ENCODE results near the gene ITM2C.

ITM2C gene

DNA sequence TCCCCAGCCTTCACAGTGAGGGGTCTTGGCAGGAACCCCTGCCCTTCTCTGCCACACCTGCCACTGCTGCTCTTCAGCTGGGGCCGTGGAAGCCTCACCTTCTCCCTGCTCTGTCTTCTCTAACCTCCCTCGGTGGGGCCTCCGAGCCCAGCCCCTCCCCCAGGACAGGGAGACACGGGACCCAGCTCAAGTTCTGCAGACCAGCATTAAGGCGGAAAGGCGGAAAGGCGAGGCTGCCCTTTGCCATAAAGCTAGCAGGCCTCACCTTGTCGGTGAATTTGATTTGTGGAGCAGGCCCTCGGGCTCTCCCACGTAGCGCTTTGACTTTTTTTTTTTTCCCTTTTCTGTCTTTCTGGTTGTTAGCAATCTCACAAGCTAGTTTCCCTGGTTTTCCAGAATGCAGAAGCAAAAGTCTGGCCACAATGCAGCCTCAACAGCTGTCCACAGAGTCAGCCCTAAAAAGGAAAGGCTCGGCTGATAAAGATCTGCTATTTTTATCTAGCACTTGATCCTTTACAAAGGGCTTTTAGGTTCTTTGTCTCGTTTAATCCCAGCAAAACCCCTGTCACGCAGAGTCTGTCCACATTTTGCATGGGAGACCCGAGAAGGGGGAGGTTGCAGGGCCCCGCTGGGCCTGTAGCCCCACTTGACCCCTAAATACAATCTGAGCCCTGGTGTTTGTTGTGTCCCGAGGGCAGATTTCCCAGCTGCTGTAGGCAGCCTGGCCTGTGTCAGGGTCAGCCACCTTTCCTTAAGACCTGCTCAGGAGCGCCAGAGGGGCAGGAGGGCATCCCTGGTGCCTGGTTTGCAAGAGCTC is 6.0 kb downstream of the ITM2C start:
- H3K9me2 ChIP-seq (replicated peaks; ENCODE audit: low read depth, low read length) = no peaks in the 10 kb centered on the region
- peaks cover 23% of the 10 kb centered on the region; the same call in 1 of the 2 replicates for H3K36me3 ChIP-seq (ENCODE audit: insufficient read depth, low read length)
- TF ChIP-seq, protein P1, sequence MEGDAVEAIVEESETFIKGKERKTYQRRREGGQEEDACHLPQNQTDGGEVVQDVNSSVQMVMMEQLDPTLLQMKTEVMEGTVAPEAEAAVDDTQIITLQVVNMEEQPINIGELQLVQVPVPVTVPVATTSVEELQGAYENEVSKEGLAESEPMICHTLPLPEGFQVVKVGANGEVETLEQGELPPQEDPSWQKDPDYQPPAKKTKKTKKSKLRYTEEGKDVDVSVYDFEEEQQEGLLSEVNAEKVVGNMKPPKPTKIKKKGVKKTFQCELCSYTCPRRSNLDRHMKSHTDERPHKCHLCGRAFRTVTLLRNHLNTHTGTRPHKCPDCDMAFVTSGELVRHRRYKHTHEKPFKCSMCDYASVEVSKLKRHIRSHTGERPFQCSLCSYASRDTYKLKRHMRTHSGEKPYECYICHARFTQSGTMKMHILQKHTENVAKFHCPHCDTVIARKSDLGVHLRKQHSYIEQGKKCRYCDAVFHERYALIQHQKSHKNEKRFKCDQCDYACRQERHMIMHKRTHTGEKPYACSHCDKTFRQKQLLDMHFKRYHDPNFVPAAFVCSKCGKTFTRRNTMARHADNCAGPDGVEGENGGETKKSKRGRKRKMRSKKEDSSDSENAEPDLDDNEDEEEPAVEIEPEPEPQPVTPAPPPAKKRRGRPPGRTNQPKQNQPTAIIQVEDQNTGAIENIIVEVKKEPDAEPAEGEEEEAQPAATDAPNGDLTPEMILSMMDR (conservative IDR thresholded peaks at IDR 0.05; ENCODE audit: low read length) = no peak
- TF ChIP-seq EZH2phosphoT487 (IDR thresholded peaks at IDR 0.05; ENCODE audit: borderline replicate concordance) = no peak
- peak overlapping the region; percentile 20 for H3K9ac ChIP-seq (ENCODE audit: low read depth, low read length, poor library complexity, severe bottlenecking)
- peaks cover 84% of the 10 kb centered on the region for H3K79me2 ChIP-seq (ENCODE audit: insufficient read depth, low read length)
- peak overlapping the region; percentile 95 for H3K4me2 ChIP-seq (ENCODE audit: low read depth, low read length, poor library complexity, severe bottlenecking)
- H2AFZ ChIP-seq (ENCODE audit: low read length) = no peak overlapping the region
- H3K27me3 ChIP-seq (ENCODE audit: insufficient read depth, low read length, poor library complexity, severe bottlenecking) = no peaks in the 10 kb centered on the region
- H4K20me1 ChIP-seq (ENCODE audit: insufficient read depth, low read length, poor library complexity, severe bottlenecking) = peaks cover 49% of the 10 kb centered on the region
- H3K4me1 ChIP-seq (ENCODE audit: insufficient read depth, low read length, poor library complexity, severe bottlenecking) = peaks cover 49% of the 10 kb centered on the region
- 0 out of 2 replicates have a peak, but pooled peaks cover 8% of the 10 kb centered on the region for H3F3A ChIP-seq (ENCODE audit: low read depth)
- peak overlapping the region; percentile 35 for H3K4me3 ChIP-seq (ENCODE audit: low read length, poor library complexity, severe bottlenecking)
- no peaks in the 10 kb centered on the region for H3K9me3 ChIP-seq (ENCODE audit: insufficient read depth, low read depth, low read length)

DNA sequence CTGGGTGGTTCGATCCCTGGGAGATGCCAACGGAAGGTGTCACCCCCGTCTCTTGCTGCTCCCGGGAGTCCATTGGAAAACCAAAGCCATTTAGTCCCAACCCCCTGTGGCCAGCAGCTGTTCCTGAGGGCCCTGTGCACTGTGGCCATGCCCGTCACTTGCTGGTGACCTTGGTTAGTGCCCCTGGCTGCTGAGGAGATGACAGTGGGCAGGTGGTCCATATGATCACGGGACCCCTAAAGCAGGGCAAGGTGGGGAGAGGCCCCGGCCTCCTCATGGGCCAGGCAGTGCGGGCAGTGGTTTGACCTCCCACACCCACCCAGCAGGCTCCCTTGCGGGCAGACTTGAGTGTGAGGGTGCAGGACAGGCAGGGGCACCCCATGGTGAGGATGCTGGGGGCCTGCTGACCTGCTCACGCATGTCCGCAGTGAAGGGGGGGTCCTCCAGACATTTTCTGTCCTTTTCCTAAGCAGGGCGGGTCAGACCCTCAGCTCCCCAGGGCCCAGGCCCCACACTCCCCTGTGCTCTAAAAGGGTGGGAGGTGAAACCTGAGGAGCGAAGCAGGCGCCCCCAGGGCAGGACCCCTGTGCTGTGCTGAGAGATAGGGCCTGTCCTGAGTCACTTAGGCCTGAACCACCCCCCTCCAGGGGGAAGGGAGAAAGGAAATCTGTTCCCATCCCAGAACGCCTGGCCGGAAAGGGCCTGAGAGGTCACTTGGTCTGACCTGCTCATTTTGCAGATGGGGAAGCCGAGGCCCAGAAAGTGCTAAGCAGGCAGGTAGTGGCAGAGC is 6.8 kb downstream of the ITM2C start:
- H3K4me3 ChIP-seq (ENCODE audit: low read length, poor library complexity, severe bottlenecking) = no peak overlapping the region
- H3K9me3 ChIP-seq (ENCODE audit: insufficient read depth, low read depth, low read length) = no peaks in the 10 kb centered on the region
- no peak overlapping the region for H3K4me2 ChIP-seq (ENCODE audit: low read depth, low read length, poor library complexity, severe bottlenecking)
- no peak overlapping the region for H3K9ac ChIP-seq (ENCODE audit: low read depth, low read length, poor library complexity, severe bottlenecking)
- TF ChIP-seq, protein P1 (conservative IDR thresholded peaks at IDR 0.05; ENCODE audit: low read length) = no peak
- TF ChIP-seq EZH2phosphoT487 (IDR thresholded peaks at IDR 0.05; ENCODE audit: borderline replicate concordance) = no peak
- H3K27me3 ChIP-seq (ENCODE audit: insufficient read depth, low read length, poor library complexity, severe bottlenecking) = no peaks in the 10 kb centered on the region
- H3K79me2 ChIP-seq (ENCODE audit: insufficient read depth, low read length) = peaks cover 76% of the 10 kb centered on the region
- H3K9me2 ChIP-seq (replicated peaks; ENCODE audit: low read depth, low read length) = no peaks in the 10 kb centered on the region
- peaks cover 44% of the 10 kb centered on the region for H3K4me1 ChIP-seq (ENCODE audit: insufficient read depth, low read length, poor library complexity, severe bottlenecking)
- H3K36me3 ChIP-seq (ENCODE audit: insufficient read depth, low read length) = peaks cover 29% of the 10 kb centered on the region; the same call in 1 of the 2 replicates
- 0 out of 2 replicates have a peak, but pooled peaks cover 5% of the 10 kb centered on the region for H3F3A ChIP-seq (ENCODE audit: low read depth)
- H4K20me1 ChIP-seq (ENCODE audit: insufficient read depth, low read length, poor library complexity, severe bottlenecking) = peaks cover 49% of the 10 kb centered on the region
- no peak overlapping the region for H2AFZ ChIP-seq (ENCODE audit: low read length)

DNA sequence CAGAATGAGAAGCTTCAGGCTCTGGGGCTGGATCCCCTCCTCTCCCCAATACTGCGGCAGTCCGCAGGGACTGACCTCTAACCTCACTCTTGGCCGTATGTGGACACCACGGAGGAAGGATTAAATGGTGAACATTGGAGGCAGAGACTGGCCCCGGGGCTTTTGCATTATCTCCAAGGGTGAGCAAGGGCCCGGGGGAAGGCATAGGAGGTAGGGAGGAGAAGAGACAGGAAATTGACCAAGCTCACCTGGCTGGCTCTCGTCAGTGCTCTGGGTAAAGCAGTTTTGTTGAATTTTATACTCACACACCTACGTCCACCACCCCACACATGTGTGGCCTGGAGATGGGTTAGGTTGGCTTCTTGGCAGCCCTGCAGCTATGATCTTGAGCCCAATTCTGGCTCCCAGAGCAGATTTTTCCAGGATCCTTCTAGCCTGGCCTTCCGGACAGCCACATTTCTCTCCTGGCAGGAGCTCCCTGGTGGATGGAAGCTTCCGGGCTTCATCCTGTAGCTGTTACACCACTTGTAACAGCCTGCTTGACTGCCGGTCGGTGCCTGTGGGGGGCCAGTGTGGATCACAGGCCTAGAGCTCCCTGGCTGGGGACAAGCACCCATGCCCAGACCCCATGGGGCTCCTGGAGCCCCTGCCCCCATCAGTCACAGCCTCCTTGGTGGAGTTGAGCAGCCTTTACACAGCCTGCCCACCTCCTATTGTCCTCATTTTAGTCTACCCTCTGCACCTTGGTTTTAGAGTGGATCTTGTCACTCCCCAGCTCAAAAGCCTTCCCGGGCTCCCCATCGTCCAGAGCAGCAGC is 7.6 kb downstream of the ITM2C start:
- Histone ChIP-seq H3K79me2 (ENCODE audit: insufficient read depth, low read length) (peaks cover 68% of the 10 kb centered on the region), H3K4me1 (ENCODE audit: insufficient read depth, low read length, poor library complexity, severe bottlenecking) (peaks cover 38% of the 10 kb centered on the region), H2AFZ (ENCODE audit: low read length) (no peak overlapping the region), H3K9me2 (replicated peaks; ENCODE audit: low read depth, low read length) (no peaks in the 10 kb centered on the region), H3K9me3 (ENCODE audit: insufficient read depth, low read depth, low read length) (no peaks in the 10 kb centered on the region), H3K9ac (ENCODE audit: low read depth, low read length, poor library complexity, severe bottlenecking) (no peak overlapping the region), H4K20me1 (ENCODE audit: insufficient read depth, low read length, poor library complexity, severe bottlenecking) (peaks cover 49% of the 10 kb centered on the region), H3F3A (ENCODE audit: low read depth) (no peaks in the 10 kb centered on the region), H3K27me3 (ENCODE audit: insufficient read depth, low read length, poor library complexity, severe bottlenecking) (no peaks in the 10 kb centered on the region), H3K4me3 (ENCODE audit: low read length, poor library complexity, severe bottlenecking) (no peak overlapping the region), H3K36me3 (ENCODE audit: insufficient read depth, low read length) (peaks cover 37% of the 10 kb centered on the region; the same call in 1 of the 2 replicates), H3K4me2 (ENCODE audit: low read depth, low read length, poor library complexity, severe bottlenecking) (no peak overlapping the region)
- TF ChIP-seq, protein P1 (conservative IDR thresholded peaks at IDR 0.05; ENCODE audit: low read length) = no peak
- no peak for TF ChIP-seq EZH2phosphoT487 (IDR thresholded peaks at IDR 0.05; ENCODE audit: borderline replicate concordance)
